ENCODE results near the gene TPCN2. TPM values are rescaled to one million over a fixed set of nuclear protein-coding genes. Genes with fewer than 3 reads are reported as not detected.
"Not testable (repeated sequence)": the region's sequence is repeated elsewhere in the genome, so short reads cannot be mapped to it uniquely, and the experiment has no call there.

Gene TPCN2
- total RNA-seq, 1 donor from 2014 or later: 9.5 TPM

DNA sequence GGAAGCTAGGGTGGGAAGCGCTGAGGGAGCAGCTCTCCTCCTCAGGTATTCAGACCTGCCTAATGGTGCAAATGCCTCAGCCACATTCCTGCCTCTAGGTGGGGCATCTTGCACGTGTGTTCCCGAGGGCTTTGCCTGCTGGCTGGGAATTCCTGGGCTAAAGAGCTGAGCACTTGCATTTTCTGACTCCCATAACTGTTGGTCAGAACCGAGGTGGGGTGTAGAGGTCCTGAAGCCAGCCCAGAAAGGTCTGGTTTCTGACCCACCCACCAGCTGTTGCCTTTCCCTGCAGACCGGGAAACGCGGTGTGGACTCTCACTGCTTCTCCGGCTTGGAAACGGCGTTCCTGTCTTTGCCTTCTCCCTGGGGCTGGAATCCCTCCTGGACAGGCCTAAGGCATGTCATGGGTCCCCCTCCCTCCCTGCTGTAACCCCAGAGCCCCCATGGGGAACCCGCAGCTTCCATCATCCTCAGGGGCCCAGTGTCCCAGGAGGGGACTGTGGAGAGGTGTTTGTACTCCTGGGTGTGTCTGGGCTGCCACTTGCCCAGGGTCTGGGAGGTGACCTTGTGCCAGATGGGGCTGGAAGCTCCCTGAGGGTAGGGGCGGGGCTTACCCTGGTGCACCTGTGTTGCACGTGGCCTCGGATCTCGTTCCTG, 83.0 kb downstream of the TPCN2 start:
- Histone ChIP-seq H4K20me1 (ENCODE audit: insufficient read depth, low read length) (no peaks in the 10 kb centered on the region), H3K4me1 (ENCODE audit: insufficient read depth, low read length) (peaks cover 9% of the 10 kb centered on the region), H3K4me2 (ENCODE audit: low read length) (no peak overlapping the region), H2AFZ (ENCODE audit: low read depth, low read length) (no peak overlapping the region), H3K36me3 (ENCODE audit: insufficient read depth, low read length) (no peaks in the 10 kb centered on the region), H3K9ac (ENCODE audit: low read length) (no peak overlapping the region), H3K4me3 (ENCODE audit: insufficient read depth, low read depth, low read length) (no peak overlapping the region), H3K9me3 (ENCODE audit: insufficient read depth, low read depth, low read length) (peaks cover 15% of the 10 kb centered on the region), H3K27ac (ENCODE audit: low read depth, low read length) (no peak overlapping the region), H3K27me3 (ENCODE audit: insufficient read depth, low read length) (no peaks in the 10 kb centered on the region), H3K79me2 (ENCODE audit: insufficient read depth, low read length) (no peaks in the 10 kb centered on the region)
- FAIRE-seq (no peak), DNase-seq (ENCODE audit: low read depth) (peak; percentile 52)
- no peak overlapping the region for H3K27ac Mint-ChIP-seq (ENCODE audit: unreplicated experiment)
- H3K4me3 Mint-ChIP-seq (ENCODE audit: unreplicated experiment): no peak overlapping the region
- TF ChIP-seq EZH2 (IDR thresholded peaks at IDR 0.05; ENCODE audit: insufficient read depth, low read length): no peak
- TF ChIP-seq, protein P1, sequence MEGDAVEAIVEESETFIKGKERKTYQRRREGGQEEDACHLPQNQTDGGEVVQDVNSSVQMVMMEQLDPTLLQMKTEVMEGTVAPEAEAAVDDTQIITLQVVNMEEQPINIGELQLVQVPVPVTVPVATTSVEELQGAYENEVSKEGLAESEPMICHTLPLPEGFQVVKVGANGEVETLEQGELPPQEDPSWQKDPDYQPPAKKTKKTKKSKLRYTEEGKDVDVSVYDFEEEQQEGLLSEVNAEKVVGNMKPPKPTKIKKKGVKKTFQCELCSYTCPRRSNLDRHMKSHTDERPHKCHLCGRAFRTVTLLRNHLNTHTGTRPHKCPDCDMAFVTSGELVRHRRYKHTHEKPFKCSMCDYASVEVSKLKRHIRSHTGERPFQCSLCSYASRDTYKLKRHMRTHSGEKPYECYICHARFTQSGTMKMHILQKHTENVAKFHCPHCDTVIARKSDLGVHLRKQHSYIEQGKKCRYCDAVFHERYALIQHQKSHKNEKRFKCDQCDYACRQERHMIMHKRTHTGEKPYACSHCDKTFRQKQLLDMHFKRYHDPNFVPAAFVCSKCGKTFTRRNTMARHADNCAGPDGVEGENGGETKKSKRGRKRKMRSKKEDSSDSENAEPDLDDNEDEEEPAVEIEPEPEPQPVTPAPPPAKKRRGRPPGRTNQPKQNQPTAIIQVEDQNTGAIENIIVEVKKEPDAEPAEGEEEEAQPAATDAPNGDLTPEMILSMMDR (IDR thresholded peaks at IDR 0.05; ENCODE audit: insufficient read depth, low read depth, low read length): peak; percentile 72
- peaks cover 2% of the 10 kb centered on the region for H3K36me3 Mint-ChIP-seq (ENCODE audit: low read depth, unreplicated experiment)
- peaks cover 2% of the 10 kb centered on the region for H3K4me1 Mint-ChIP-seq (ENCODE audit: low read depth, unreplicated experiment)
- H3K9me3 Mint-ChIP-seq (ENCODE audit: unreplicated experiment): peaks cover 21% of the 10 kb centered on the region
- peaks cover 17% of the 10 kb centered on the region for H3K27me3 Mint-ChIP-seq (ENCODE audit: low read depth, unreplicated experiment)

DNA sequence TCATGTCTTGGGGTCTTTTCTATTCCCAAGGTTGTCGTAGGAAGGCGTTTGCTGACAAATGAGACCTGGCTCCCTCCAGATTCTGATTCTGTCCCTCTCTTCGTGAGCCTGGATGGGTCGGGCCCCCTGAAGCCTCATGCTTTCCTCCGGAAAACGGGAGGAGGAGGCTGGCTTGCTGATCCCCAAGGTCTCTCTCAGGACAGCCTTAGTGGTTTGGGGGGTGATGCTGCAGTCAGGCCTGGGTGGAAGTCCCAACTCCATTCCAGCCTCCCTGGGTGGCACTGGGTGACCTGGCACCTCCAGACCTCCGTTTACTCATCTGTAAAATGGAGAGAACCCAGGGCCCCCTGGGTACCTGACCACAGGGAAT, 83.6 kb downstream of the TPCN2 start:
- Histone ChIP-seq H4K20me1 (ENCODE audit: insufficient read depth, low read length) (no peaks in the 10 kb centered on the region), H3K36me3 (ENCODE audit: insufficient read depth, low read length) (no peaks in the 10 kb centered on the region), H3K4me2 (ENCODE audit: low read length) (no peak overlapping the region), H3K9me3 (ENCODE audit: insufficient read depth, low read depth, low read length) (peaks cover 15% of the 10 kb centered on the region), H3K27me3 (ENCODE audit: insufficient read depth, low read length) (no peaks in the 10 kb centered on the region), H3K79me2 (ENCODE audit: insufficient read depth, low read length) (no peaks in the 10 kb centered on the region), H3K4me1 (ENCODE audit: insufficient read depth, low read length) (peaks cover 9% of the 10 kb centered on the region), H3K27ac (ENCODE audit: low read depth, low read length) (no peak overlapping the region), H3K9ac (ENCODE audit: low read length) (no peak overlapping the region), H2AFZ (ENCODE audit: low read depth, low read length) (no peak overlapping the region), H3K4me3 (ENCODE audit: insufficient read depth, low read depth, low read length) (no peak overlapping the region)
- H3K27ac Mint-ChIP-seq (ENCODE audit: unreplicated experiment): no peak overlapping the region
- H3K36me3 Mint-ChIP-seq (ENCODE audit: low read depth, unreplicated experiment): peaks cover 2% of the 10 kb centered on the region
- no peak for FAIRE-seq
- peaks cover 17% of the 10 kb centered on the region for H3K27me3 Mint-ChIP-seq (ENCODE audit: low read depth, unreplicated experiment)
- DNase-seq (ENCODE audit: low read depth): no peak
- TF ChIP-seq, protein P1 (IDR thresholded peaks at IDR 0.05; ENCODE audit: insufficient read depth, low read depth, low read length): no peak
- no peak for TF ChIP-seq EZH2 (IDR thresholded peaks at IDR 0.05; ENCODE audit: insufficient read depth, low read length)
- H3K4me1 Mint-ChIP-seq (ENCODE audit: low read depth, unreplicated experiment): peaks cover 2% of the 10 kb centered on the region
- no peak overlapping the region for H3K4me3 Mint-ChIP-seq (ENCODE audit: unreplicated experiment)
- H3K9me3 Mint-ChIP-seq (ENCODE audit: unreplicated experiment): peaks cover 21% of the 10 kb centered on the region

DNA sequence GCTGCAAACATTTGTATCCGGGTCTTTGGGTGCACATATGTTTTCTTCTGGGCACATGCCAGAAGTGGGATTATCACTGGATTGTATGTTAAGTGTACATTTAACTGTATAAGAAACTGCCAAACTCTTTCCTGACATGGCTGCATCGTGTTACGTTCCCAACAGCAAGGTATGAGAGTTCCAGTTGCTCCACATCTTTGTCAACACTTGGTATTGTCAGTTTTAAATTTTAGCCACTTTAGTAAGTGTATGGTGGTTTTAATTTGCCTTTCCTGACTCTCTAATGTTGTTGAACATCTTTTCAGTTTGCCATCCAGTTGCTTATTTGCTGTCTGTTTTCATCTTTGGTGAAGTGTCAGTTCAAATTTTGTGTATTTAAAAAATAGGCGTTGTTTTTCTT, 84.5 kb downstream of the TPCN2 start:
- H3K36me3 ChIP-seq (ENCODE audit: insufficient read depth, low read length): no peaks in the 10 kb centered on the region
- Mint-ChIP-seq H3K27ac (ENCODE audit: unreplicated experiment) (no peak overlapping the region), H3K9me3 (ENCODE audit: unreplicated experiment) (peaks cover 21% of the 10 kb centered on the region), H3K36me3 (ENCODE audit: low read depth, unreplicated experiment) (peaks cover 2% of the 10 kb centered on the region), H3K4me1 (ENCODE audit: low read depth, unreplicated experiment) (peaks cover 4% of the 10 kb centered on the region), H3K4me3 (ENCODE audit: unreplicated experiment) (no peak overlapping the region), H3K27me3 (ENCODE audit: low read depth, unreplicated experiment) (peaks cover 21% of the 10 kb centered on the region)
- no peaks in the 10 kb centered on the region for H3K27me3 ChIP-seq (ENCODE audit: insufficient read depth, low read length)
- no peak overlapping the region for H3K9ac ChIP-seq (ENCODE audit: low read length)
- DNase-seq (ENCODE audit: low read depth) (no peak), FAIRE-seq (no peak)
- no peak overlapping the region for H3K27ac ChIP-seq (ENCODE audit: low read depth, low read length)
- no peak overlapping the region for H3K4me2 ChIP-seq (ENCODE audit: low read length)
- H3K4me3 ChIP-seq (ENCODE audit: insufficient read depth, low read depth, low read length): no peak overlapping the region
- H3K9me3 ChIP-seq (ENCODE audit: insufficient read depth, low read depth, low read length): peaks cover 10% of the 10 kb centered on the region
- no peak overlapping the region for H2AFZ ChIP-seq (ENCODE audit: low read depth, low read length)
- no peak for TF ChIP-seq EZH2 (IDR thresholded peaks at IDR 0.05; ENCODE audit: insufficient read depth, low read length)
- no peaks in the 10 kb centered on the region for H4K20me1 ChIP-seq (ENCODE audit: insufficient read depth, low read length)
- peaks cover 13% of the 10 kb centered on the region for H3K4me1 ChIP-seq (ENCODE audit: insufficient read depth, low read length)
- no peaks in the 10 kb centered on the region for H3K79me2 ChIP-seq (ENCODE audit: insufficient read depth, low read length)

DNA sequence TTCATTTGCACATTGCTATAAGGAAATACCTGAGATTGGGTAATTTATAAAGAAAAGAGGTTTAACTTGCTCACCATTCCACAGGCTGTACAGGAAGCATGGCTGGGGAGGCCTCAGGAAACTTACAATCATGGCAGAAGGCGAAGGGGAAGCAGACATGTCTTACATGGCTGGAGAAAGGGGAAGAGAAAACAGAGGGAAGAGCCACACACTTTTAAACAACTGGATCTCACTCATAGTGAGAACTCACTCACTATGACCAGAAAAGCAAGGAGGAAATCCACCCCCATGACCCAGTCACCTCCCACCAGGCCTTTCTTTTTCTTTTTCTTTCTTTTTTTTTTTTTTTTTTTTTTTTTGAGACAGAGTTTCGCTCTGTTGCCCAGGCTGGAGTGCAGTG, 85.5 kb downstream of the TPCN2 start:
- H3K4me3 Mint-ChIP-seq (ENCODE audit: unreplicated experiment); H4K20me1 ChIP-seq (ENCODE audit: insufficient read depth, low read length); H3K27me3 ChIP-seq (ENCODE audit: insufficient read depth, low read length); FAIRE-seq; H3K27ac ChIP-seq (ENCODE audit: low read depth, low read length); H3K4me2 ChIP-seq (ENCODE audit: low read length); H3K9ac ChIP-seq (ENCODE audit: low read length); H3K27ac Mint-ChIP-seq (ENCODE audit: unreplicated experiment); H3K36me3 Mint-ChIP-seq (ENCODE audit: low read depth, unreplicated experiment); H3K36me3 ChIP-seq (ENCODE audit: insufficient read depth, low read length); H3K4me3 ChIP-seq (ENCODE audit: insufficient read depth, low read depth, low read length); H3K4me1 Mint-ChIP-seq (ENCODE audit: low read depth, unreplicated experiment); H3K79me2 ChIP-seq (ENCODE audit: insufficient read depth, low read length); DNase-seq (ENCODE audit: low read depth); H2AFZ ChIP-seq (ENCODE audit: low read depth, low read length); H3K9me3 ChIP-seq (ENCODE audit: insufficient read depth, low read depth, low read length): not testable (repeated sequence)
- H3K27me3 Mint-ChIP-seq (ENCODE audit: low read depth, unreplicated experiment): peaks cover 24% of the 10 kb centered on the region
- H3K4me1 ChIP-seq (ENCODE audit: insufficient read depth, low read length): peaks cover 18% of the 10 kb centered on the region
- H3K9me3 Mint-ChIP-seq (ENCODE audit: unreplicated experiment): peaks cover 22% of the 10 kb centered on the region
